ENCODE data around the gene DCX.

- TF ChIP-seq POLR2A (IDR thresholded peaks at IDR 0.05) (no peak), CTCF (IDR thresholded peaks at IDR 0.05) (no peak)
Observed at GRCh38 chrX:111402344-111402743, 9.6 kb downstream of the DCX start.
